Stimulated activated CD4-positive, alpha-beta T cell treated with anti-CD3 and anti-CD28 coated beads, Interleukin-1b, Interleukin-23, amount 100 ng/mL, for 4 hours (primary cell): ENCODE results near the gene EAPP.
"Not testable (repeated sequence)": the region's sequence is repeated elsewhere in the genome, so short reads cannot be mapped to it uniquely, and the experiment has no call there.

Experiments used
- DNase-seq, 2 donors: peaks; one replicate each; pipeline ENCODE4 v3.0.0-alpha.2; 2020; ENCODE audit warnings: low read depth in 2 of 2

EAPP gene

DNA sequence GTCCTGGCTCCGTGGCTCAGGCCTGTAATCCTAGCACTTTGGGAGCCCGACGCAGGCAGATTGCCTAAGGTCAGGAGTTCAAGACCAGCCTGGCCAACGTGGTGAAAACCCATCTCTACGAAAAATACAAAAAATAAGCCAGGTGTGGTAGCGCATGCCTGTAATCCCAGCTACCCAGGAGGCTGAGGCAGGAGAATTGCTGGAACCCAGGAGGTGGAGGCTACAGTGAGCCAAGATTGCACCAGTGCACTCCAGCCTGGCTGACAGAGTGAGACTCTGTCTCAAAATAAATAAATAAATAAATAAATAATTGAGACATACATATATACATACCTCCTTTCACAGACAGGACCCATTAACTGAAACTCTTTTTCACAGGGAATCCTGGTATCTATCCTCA lies 1.4 kb downstream of the EAPP start:
- not testable (repeated sequence) for DNase-seq

DNA sequence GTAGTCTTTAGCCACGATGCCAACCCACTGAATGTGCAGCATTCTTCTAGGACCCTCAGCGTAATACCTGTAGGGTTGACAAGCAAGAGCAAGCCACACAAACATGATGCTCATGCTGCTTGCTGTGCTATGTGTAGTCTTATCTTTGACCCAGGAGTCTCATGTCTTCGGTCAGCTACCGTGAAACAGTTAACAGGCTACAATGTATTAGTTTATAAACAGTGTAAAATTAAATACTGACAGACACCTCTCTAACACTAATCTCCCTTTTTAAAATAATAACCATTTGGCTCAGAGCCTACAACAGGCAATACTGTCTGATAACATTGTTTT lies 1.9 kb downstream of the EAPP start:
- no peak for DNase-seq

DNA sequence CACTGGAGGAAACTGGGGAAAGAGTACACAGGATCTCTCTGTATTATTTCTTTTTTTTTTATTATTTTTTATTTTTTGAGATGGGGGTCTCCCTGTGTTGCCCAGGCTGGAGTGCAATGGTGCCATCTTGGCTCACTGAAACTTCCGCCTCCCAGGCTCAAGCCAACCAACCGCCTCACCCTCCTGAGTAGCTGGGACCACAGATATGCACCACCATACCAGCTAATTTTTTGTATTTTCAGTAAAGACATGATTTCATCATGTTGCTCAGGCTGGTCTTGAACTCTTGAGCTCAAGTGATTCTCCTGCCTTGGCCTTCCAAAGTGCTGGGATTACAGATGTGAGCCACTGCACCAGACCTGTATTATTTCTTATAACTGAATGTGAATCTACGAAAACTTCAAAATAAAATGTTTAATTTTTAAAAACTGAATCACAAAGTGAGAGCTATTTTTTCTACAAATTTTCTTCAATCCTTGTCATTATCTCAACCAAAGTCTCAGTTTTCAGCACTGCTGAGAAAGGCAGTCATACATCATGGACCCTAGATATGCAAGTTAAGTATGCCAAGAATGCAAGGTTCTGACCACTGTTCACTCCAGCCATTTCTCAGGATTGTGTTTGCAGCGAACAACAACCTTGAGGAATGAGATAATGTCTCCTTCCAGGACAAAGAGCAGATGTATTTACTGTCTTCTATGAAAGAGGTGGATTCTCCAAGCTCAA lies 2.4 kb downstream of the EAPP start:
- DNase-seq: no peak

DNA sequence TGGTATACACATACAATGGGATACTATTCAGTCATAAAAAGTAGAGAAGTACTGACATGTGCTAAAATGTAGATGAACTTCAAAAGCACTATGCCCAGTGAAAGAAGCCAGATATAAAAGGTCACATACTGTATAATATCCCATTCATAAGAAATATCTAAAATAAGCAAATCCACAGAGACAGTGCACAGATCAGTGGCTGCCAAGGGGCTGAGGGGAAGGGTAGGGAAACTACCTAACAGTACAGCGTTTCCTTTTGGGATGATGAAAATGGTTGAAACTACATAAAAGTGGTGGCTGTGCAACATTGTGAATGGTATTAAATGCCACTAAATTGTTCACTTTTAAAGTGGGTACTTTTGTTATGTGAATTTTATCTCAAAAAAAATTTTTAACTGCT lies 11.9 kb downstream of the EAPP start:
- DNase-seq: no peak

DNA sequence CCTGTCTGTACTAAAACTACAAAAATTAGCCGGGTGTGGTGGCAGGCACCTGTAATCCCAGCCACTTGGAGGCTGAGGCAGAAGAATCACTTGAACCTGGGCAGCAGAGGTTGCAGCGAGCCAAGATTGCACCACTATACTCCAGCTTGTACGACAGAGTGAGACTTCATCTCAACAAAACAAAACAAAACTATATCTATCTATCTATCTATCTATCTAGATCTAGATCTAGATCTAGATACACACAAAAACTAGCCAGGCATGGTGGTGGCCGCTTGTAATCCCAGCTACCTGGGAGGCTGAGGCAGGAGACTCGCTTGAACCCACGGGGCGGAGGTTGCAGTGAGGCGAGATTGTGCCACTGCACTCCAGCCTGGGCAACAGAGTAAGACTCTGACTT lies 15.3 kb downstream of the EAPP start:
- DNase-seq: not testable (repeated sequence)

DNA sequence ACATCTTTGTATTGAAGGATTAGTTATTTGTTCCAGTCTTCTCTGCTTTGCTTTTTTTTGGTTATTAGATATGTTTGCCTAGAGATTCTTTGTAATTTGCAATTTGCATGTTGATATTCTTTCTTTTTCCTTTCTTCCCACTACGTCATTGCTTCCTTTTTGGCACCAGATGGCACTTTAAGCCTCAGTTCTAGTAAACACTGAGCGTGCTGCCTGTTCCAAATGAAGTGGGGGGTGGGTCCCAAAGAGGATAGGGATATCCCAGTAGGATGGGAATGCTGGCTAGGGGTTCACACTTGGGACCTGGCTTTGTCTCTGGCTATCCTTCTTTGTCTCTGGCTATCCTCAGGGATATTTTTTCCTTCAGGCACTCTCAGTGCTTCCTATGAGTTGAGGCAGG lies 17.0 kb downstream of the EAPP start:
- no peak for DNase-seq

DNA sequence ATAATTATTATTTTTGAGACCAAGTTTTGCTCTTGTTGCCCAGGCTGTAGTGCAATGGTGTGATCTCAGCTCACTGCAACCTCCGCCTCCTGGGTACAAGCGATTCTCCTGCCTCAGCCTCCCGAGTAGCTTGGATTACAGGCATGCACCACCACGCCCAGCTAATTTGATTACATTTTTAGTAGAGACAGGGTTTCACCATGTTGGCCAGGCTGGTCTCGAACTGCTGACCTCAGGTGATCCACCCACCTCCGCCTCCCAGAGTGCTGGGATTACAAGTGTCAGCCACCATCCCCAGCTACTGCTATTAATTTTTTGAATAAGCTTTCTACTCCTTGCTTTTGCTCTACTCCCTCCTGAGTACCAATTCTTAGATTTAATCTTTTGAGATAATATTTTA lies 18.4 kb downstream of the EAPP start:
- not testable (repeated sequence) for DNase-seq

DNA sequence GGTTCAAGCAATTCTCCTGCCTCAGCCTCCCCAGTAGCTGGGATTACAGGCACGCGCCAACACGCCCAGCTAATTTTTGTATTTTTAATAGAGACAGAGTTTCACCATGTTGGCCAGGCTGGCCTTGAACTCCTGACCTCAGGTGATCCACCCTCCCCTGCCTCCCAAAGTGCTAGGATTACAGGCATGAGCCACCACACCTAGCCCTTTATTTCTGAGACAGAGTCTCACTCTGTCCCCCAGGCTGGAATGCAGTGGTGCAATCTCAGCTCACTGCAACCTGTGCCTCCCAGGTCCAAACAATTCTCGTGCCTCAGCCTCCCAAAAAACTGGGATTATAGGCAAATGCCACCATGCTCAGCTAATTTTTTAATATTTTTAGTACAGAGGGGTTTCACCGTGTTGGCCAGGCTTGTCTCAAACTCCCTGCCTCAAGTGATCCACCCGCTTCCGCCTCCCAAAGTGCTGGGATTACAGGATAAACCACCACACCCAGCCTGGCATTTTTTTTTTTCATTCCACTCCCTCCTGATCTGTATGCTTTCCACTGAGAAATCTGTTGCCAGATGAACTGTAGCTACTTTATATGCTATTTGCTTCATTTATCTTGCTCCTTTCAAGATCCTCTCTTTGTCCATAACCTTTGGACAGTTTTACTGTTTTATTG lies 19.1 kb downstream of the EAPP start:
- DNase-seq: not testable (repeated sequence)

DNA sequence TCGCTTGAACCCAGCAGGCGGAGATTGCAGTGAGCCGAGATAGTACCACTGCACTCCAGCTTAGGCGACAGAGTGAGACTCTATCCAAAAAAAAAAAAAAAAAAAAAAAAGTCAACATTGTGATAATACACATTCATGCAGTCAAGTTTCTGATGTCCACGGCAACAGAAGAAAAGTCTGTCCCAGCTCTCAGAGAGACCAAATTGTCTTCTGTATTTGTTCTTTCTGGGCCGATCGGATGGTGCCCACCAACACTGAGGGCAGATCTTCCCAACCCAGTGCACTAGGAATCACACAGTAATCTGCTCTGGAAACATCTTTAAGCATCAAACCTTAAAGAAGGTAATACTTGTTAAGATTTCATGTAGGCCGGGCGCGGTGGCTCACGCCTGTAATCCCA lies 31.6 kb downstream of the EAPP start:
- no peak for DNase-seq

DNA sequence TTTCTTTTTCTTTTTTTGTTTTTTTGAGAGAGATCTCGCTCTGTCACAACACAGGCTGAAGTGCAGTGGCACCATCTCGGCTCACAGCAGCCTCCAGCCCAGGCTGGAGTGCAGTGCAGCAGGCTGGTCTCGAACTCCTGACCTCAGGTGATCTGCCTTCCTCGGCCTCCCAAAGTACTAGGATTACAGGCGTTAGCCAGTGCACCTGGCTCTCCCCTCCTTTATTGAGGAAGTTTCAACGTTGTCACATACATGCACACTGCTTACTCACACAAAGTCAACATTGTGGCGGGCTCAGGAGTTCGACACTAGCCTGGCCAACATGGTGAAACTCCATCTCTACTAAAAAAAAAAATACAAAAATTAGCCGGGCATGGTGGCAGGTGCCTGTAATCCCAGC lies 32.0 kb downstream of the EAPP start:
- DNase-seq: no peak

DNA sequence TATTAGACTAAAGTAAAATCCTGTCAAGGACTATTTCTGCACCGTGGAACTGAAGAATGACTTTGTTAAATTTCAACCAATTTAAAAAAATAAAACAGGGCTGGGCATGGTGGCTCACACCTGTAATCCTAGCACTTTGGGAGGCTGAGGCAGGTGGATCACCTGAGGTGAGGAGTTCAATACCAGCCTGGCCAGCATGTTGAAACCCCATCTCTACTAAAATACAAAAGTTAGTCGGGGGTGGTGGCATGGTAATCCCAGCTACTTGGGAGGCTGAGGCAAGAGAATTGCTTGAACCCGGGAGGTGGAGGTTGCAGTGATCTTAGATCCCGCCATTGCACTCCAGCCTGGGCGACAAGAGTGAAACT lies 34.4 kb downstream of the EAPP start:
- not testable (repeated sequence) for DNase-seq

DNA sequence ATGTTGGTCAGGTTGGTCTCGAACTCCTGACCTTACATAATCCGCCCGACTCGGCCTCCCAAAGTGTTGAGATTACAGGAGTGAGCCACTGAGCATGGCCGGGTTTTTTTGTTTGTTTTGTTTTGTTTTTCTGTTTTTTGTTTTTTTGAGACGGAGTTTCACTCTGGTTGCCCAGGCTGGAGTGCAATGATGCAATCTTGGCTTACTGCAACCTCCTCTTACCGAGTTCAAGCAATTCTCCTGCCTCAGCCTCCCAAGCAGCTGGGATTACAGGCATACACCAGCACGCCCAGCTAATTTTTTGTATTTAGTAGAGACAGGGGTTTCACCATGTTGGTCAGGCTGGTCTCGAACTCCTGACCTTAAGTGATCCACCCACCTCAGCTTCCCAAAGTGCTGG lies 35.5 kb downstream of the EAPP start:
- DNase-seq: not testable (repeated sequence)

DNA sequence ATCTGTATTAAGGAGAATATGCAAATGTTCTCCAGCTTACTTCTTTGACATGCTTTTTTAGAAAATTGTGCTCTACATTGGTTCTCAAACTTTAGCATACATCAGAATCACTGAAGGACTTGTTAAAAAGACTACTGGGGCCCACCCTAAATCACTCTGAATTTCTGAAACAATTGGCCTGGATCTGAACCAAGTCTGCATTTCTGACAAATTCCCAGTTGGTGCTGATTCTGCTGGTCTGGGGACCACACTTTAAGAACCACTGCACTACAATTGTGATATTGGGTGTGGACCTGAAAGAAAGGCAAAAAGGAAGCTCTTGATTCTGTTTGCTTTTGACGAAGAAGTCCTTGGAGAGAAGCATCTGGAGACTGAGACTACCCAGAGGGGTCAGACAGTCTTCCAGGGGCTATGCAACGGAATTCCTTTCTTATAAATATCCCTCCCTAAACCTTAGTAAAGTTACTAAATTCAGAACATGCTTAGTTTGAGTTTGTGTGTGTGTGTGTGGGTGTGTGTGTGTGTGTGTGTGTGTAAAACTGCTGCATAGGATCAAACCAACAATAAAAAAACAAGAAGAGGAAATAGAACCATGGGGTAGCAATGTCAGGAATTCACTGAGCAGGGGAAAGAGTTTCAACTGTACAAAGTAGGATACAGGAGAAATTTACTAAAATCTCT lies 36.8 kb downstream of the EAPP start:
- no peak for DNase-seq

DNA sequence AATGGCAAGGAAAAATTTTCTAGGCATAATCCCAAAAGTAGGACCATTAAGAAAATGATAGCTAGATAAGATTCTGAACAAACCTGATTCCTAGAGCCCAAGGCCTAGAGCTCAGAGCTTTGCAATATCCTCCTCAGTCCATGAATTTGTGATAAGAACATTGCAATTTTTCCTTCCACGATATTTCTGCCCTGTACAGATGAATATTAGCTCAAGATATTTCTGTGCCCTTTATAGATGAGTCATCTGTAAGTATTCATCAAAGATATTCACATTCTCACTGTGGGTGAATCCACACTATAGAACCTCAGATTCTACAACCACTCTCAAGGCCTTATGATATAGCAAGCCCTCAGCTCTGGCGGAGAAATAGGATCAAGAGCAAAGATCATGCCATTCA lies 37.5 kb downstream of the EAPP start:
- DNase-seq: no peak

DNA sequence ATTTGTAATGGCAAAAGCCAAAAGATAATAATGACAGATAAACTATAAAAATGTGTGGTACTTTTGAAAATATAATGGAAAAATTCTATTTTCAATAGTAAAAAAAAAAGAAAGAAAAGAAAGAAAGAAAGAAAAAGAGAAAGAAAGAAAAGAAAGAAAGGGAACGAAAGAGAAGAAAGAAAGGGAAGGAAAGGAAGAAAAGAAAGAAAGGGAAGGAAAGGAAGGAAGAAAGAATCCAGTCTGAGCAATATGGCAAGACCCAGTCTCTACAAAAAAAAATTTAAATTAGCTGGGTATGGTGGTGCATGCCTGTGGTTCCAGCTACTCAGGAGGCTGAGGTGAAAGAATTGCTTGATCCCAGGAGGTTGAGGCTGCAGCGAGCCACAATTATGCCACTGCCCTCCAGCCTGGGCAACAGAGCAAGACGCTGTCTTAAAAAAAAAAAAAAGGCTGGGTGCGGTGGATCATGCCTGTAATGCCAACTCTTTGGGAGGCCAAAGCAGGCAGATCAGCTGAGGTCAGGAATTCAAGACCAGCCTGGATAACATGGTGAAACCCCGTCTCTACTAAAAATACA lies 38.4 kb downstream of the EAPP start:
- no peak for DNase-seq

DNA sequence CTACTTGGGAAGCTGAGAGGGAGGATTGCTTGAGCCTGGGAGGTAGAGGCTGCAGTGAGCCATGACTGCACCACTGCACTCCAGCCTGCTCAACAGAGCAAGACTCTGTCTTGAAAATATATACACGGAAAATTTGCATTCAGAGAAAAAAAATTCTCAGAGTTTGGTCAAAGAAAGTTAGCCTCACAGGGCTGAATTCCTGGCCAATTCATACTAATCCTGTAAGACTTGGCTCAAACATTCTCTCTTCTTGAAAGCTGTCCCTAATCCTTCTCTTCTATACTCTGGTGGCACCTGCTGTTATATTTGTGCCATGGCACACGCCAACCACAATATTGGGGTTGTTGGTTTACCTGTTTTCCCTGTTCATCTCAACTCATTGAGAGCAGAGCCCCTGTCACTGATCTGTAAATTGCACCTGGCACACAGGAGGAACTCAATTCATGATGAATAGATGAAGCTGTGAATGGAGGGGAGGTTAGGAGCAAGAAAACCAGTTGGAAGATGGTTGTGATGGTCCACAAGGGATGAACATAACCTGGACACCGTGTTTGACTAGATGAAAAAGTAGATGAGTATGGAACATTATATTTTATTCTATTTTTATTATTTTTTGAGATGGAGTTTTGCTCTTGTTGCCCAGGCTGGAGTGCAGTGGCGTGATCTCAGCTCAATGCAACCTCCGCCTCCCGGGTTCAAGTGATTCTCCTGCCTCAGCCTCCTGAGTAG lies 40.7 kb downstream of the EAPP start:
- DNase-seq: no peak

DNA sequence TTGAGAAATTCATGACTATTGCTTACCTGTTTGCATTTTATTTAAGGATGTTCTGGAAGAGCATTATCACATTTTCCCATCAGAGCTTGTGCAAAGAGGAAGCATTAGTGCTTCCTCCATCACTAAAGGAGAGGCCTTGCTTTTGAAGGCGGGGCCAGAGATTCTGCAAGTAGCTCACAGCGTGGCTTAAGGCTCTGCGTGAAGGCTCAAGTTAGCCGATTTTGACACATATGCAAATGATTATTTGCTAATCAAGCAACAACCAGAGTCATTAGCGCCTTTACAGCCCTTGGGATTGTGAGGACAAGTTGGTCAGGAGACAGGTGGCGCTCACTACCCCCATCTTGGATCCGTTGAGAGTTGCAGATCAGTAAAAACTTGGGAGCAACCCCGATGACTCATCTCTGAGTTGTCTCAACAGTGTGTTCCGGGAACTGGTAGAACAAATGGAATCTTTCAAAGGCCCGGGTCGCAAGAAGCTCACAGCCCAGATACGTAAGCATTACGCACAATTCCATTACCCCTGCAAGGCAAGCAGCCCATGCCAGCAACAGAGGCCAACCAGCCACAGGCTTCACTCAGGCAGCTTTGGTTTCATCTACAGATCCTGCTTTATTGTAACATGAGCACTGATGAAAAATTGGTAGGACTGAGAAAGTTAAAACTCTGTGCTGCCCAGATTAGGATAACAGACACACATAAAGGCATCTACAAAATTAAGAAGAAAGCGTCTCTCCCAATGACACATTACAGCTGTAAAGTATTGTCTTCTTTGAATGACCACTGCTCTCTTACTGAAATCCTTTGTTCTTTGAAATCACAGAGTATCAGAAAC lies 42.6 kb downstream of the EAPP start:
- no peak for DNase-seq

DNA sequence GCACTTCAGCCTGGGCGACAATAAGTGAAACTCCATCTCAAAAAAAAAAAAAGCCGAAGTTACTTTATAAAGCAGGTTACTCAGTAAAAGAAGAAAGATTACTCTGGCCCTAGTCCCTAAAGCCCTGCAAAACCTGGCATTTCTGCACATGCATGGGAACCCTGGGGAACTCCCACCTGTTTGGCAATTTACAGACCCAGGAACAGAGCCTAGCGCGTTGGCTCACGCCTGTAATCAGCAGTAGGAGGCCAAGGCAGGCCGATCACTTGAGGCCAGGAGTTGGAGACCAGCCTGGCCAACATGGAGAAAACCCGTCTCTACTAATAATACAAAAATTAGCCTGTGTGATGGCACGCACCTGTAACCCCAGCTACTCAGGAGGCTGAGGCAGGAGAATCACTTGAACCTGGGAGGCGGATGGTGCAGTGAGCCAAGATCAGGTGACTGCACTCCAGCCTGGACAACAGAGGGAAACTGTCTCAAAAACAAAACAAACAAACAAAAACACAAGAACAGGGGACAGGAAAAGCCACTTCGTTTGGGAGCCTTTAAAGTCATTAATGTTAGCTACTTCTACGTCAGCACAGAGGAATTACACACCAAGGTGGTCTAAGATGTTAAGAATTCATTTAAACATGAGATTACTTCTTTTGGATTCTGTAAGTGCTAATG lies 43.4 kb downstream of the EAPP start:
- DNase-seq: no peak

DNA sequence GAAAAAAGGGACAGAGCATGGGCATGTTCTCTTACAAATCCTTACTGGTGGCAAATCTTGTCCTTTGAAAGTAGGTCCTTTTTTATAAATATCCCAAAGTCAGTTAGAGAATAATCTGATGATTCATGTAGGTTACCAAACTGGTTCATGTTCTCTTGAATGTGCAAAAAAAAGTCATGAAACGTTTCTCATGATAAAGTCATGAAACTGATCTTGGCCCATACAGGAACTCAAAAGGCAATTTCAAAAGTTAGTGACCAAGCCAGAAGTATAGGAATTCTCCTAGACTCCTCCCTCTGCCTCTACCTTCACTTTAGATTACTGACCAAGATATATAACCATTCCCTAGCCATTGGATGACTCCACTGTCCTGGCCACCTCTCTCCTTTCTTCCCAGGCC lies 50.2 kb downstream of the EAPP start:
- DNase-seq: no peak

DNA sequence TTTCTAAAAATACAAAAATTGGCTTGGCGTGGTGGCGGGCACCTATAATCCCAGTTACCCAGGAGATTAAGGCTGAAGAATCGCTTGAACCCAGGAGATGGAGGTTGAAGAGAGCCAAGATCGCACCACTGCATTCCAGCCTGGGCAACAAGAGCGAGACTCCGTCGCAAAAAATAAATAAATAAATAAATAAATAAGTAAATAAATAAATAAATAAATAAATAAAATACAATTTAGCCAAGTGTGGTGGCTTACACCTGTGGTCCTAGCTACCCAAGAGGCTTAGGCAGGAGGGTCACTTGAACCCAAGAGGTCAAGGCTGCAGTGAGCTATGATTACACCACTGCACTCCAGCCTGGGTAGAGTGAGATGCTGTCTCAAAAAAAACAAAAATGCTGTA lies 51.0 kb downstream of the EAPP start:
- DNase-seq: no peak

DNA sequence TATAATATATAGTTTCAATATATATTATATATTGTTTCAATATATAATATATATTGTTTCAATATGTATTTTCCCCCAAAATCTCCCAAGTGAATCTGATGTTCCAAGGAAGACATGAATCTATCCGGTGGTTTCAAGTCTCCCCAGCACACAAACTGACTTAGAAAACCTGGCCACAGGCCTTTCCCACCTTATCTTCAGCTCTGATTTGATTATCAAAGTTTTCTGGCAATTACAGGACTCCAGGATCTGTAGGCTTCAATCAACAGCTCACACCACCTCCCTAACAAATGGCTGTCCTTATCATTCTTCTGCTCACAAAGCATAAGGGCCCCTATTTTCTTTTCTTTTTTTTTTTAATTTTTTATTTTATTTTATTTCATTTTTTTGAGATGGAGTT lies 54.8 kb downstream of the EAPP start:
- DNase-seq: no peak
